ENCODE results near the gene H6PD.

Gene H6PD

GRCh38 chr1:9260059-9260766 lies 25.6 kb downstream of the H6PD start:
- DNase-seq (ENCODE audit: low spot score): no peak

GRCh38 chr1:9261496-9261895 lies 26.9 kb downstream of the H6PD start:
- no peak for DNase-seq (ENCODE audit: low spot score)

- no peak for DNase-seq (ENCODE audit: low spot score)
Observed at GRCh38 chr1:9262096-9262986, 27.8 kb downstream of the H6PD start.

- DNase-seq (ENCODE audit: low spot score): no peak
Observed at GRCh38 chr1:9263276-9263855, 28.8 kb downstream of the H6PD start.

- no peak for DNase-seq (ENCODE audit: low spot score)
Observed at GRCh38 chr1:9263984-9264872, 29.7 kb downstream of the H6PD start.

- no peak for DNase-seq (ENCODE audit: low spot score)
Observed at GRCh38 chr1:9265037-9265436, 30.5 kb downstream of the H6PD start.

- DNase-seq (ENCODE audit: low spot score): no peak
Observed at GRCh38 chr1:9265968-9266367, 31.4 kb downstream of the H6PD start.

GRCh38 chr1:9267352-9267686 lies 32.7 kb downstream of the H6PD start:
- no peak for DNase-seq (ENCODE audit: low spot score)

- DNase-seq (ENCODE audit: low spot score): no peak
Observed at GRCh38 chr1:9267827-9268581, 33.4 kb downstream of the H6PD start.

- peak; percentile 48 for DNase-seq (ENCODE audit: low spot score)
Observed at GRCh38 chr1:9269078-9269501, 34.5 kb downstream of the H6PD start.

- peak; percentile 80 for DNase-seq (ENCODE audit: low spot score)
Observed at GRCh38 chr1:9269721-9270120, 35.1 kb downstream of the H6PD start.

- no peak for DNase-seq (ENCODE audit: low spot score)
Observed at GRCh38 chr1:9270290-9270883, 35.8 kb downstream of the H6PD start.

- DNase-seq (ENCODE audit: low spot score): no peak
Observed at GRCh38 chr1:9271283-9271682, 36.7 kb downstream of the H6PD start.

GRCh38 chr1:9271861-9272595 lies 37.5 kb downstream of the H6PD start:
- DNase-seq (ENCODE audit: low spot score): no peak

GRCh38 chr1:9273177-9273576 lies 38.6 kb downstream of the H6PD start:
- no peak for DNase-seq (ENCODE audit: low spot score)

- no peak for DNase-seq (ENCODE audit: low spot score)
Observed at GRCh38 chr1:9275161-9275560, 40.6 kb downstream of the H6PD start.

- no peak for DNase-seq (ENCODE audit: low spot score)
Observed at GRCh38 chr1:9275567-9276034, 41.0 kb downstream of the H6PD start.

- no peak for DNase-seq (ENCODE audit: low spot score)
Observed at GRCh38 chr1:9278116-9278515, 43.5 kb downstream of the H6PD start.

- no peak for DNase-seq (ENCODE audit: low spot score)
Observed at GRCh38 chr1:9278585-9279153, 44.1 kb downstream of the H6PD start.
